Endothelial cell of umbilical vein (primary cell): Measurements from ENCODE around the gene TAF3.

ENCODE experiments used
- GATA2 ChIP-seq: IDR thresholded peaks from 2 replicates; pipeline ENCODE4 v1.7.0; 2011; ENCODE audit warnings: low read depth, mild to moderate bottlenecking, moderate library complexity, mixed read lengths, low read length; ENCODE audit not compliant: insufficient read length, insufficient read depth
- POLR2A ChIP-seq: IDR thresholded peaks from 2 replicates; pipeline ENCODE4 v1.6.1; 2012; ENCODE audit warnings: low read depth, mild to moderate bottlenecking, control low read depth, low read length
- TF ChIP-seq, protein P1 (sequence below), 2 donors: IDR thresholded peaks; 1 replicate in 1 of 2; 2 replicates in 1 of 2; pipeline ENCODE4 v1.5.1; 2011; ENCODE audit warnings: low read length in 2 of 2, mild to moderate bottlenecking in 2 of 2, moderate library complexity in 2 of 2, control low read depth in 1 of 2, inconsistent platforms in 1 of 2, low read depth in 1 of 2; ENCODE audit not compliant: insufficient read depth in 1 of 2; ENCODE audit errors: extremely low read depth in 1 of 2

DNA sequence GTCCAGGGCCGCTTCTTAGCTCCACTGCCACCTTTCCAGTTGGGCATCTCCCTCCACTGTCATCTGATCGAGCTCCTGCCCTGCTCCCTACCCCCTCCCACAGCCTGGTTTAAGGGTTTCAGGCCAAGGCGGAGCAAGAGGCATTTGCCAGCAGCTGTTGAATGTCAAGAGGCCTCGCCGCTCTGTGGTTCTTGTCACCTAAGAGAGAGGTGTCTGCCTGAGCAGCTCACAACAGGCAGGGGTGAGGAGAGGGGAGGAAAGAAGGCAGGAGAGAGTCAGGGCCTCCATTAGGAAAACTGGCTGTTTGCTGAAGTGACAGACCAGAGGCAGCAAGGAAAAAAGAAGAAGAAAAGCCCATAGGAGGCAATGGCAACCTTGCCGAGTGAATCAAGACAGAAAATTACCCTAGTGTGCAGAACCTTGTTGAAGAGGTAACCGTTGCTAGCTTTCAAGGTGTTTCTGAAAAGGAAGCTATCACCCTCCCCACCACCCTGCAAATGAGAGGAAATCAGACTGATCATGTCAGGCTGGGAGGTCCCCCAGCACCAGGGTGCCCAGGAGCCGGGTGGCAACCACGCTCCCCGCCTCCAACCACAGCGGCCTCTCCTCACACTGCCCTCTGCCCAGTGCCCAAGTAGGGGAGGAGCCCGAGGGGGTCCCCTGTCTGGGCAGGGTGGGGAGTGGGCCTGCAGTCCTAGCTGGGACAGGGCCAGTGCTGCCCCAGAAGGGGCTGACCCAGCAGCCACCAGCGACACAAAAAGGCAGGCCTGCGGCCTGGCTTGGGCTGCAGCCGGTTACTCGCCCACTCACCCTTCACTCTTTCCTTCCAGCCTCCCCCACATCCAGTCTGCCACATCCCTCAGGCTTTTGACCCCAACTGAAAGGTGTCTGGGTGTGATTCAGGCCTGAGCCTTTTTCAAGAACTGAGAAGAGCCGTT lies 243.2 kb downstream of the TAF3 start:
- TF ChIP-seq, protein P1, sequence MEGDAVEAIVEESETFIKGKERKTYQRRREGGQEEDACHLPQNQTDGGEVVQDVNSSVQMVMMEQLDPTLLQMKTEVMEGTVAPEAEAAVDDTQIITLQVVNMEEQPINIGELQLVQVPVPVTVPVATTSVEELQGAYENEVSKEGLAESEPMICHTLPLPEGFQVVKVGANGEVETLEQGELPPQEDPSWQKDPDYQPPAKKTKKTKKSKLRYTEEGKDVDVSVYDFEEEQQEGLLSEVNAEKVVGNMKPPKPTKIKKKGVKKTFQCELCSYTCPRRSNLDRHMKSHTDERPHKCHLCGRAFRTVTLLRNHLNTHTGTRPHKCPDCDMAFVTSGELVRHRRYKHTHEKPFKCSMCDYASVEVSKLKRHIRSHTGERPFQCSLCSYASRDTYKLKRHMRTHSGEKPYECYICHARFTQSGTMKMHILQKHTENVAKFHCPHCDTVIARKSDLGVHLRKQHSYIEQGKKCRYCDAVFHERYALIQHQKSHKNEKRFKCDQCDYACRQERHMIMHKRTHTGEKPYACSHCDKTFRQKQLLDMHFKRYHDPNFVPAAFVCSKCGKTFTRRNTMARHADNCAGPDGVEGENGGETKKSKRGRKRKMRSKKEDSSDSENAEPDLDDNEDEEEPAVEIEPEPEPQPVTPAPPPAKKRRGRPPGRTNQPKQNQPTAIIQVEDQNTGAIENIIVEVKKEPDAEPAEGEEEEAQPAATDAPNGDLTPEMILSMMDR (IDR thresholded peaks at IDR 0.05; ENCODE audit: extremely low read depth in 1 of 2, insufficient read depth in 1 of 2, low read depth in 1 of 2, low read length in 2 of 2): no peak
- TF ChIP-seq GATA2 (no peak), POLR2A (no peak)
